SK-N-SH (cell line): ENCODE data around the gene MAU2. TPM values are rescaled to one million over a fixed set of nuclear protein-coding genes. Genes with fewer than 3 reads are reported as not detected.
"Not testable (repeated sequence)": the region's sequence is repeated elsewhere in the genome, so short reads cannot be mapped to it uniquely, and the experiment has no call there.

Experiments used
- CTCF ChIA-PET: fragments of 300-600, 350-600 bp; formaldehyde crosslinking; extraction: SDS; loops from one replicate; lab custom pipeline; 2021; lab: Yijun Ruan, JAX
- POLR2A ChIA-PET: fragments of 350-600 bp; sonication (Branson Sonifier 250); formaldehyde crosslinking; extraction: SDS; loops from one replicate; lab custom pipeline; 2020; ENCODE audit warnings: antibody characterized with exemption, inconsistent platforms; lab: Yijun Ruan, JAX
- DNase-seq: peaks from one replicate; pipeline ENCODE4 v3.0.0; 2012
- H2AFZ ChIP-seq: fragments of 200-600 bp; sonication (generic); 2 replicates; pipeline ENCODE4 v1.8.1; 2016; ENCODE audit warnings: antibody characterized with exemption, mild to moderate bottlenecking, low read depth
- H3F3A ChIP-seq: fragments of 200-600 bp; sonication (generic); replicated peaks from 2 replicates; pipeline ENCODE3; 2016; ENCODE audit warnings: antibody characterized with exemption, mild to moderate bottlenecking; ENCODE audit not compliant: insufficient read depth
- H3K27ac ChIP-seq, 2 experiments: fragments of 200-500 bp in 1 of 2; fragments of 200-600 bp in 1 of 2; sonication (Bioruptor generic) in 1 of 2; sonication (generic), shearing (Covaris generic) in 1 of 2; 2 replicates each; pipeline versions ENCODE4 v1.5.1 to v1.6.1; 2014 to 2016; ENCODE audit warnings: low read depth in 2 of 2, inconsistent platforms in 1 of 2, low read length in 1 of 2, mild to moderate bottlenecking in 1 of 2, mixed read lengths in 1 of 2
- H3K27me3 ChIP-seq: fragments of 200-600 bp; sonication (generic), shearing (Covaris generic); 2 replicates; pipeline ENCODE4 v1.6.1; 2016; ENCODE audit warnings: mixed run types; ENCODE audit not compliant: insufficient read depth
- H3K36me3 ChIP-seq, 2 experiments: fragments of 200-500 bp in 1 of 2; fragments of 200-600 bp in 1 of 2; sonication (Bioruptor generic) in 1 of 2; sonication (generic) in 1 of 2; replicated peaks in 1 of 2; 2 replicates each; pipeline versions ENCODE3 to v1.5.1; 2014 to 2016; ENCODE audit warnings: low read length in 1 of 2, mild to moderate bottlenecking in 1 of 2; ENCODE audit not compliant: insufficient read depth in 2 of 2, control insufficient read depth in 1 of 2
- H3K4me1 ChIP-seq, 2 experiments: fragments of 200-500 bp in 1 of 2; fragments of 200-600 bp in 1 of 2; sonication (Bioruptor generic) in 1 of 2; sonication (generic), shearing (Covaris generic) in 1 of 2; 2 replicates each; pipeline versions ENCODE4 v1.5.1 to v1.6.1; 2014 to 2016; ENCODE audit warnings: low read depth in 1 of 2, low read length in 1 of 2, mixed run types in 1 of 2; ENCODE audit not compliant: insufficient read depth in 2 of 2, control insufficient read depth in 1 of 2
- H3K4me2 ChIP-seq: fragments of 200-600 bp; sonication (generic), shearing (Covaris generic); 2 replicates; pipeline ENCODE4 v1.6.1; 2017; ENCODE audit warnings: mixed run types
- H3K4me3 ChIP-seq, 2 experiments: fragments of 200-500 bp in 1 of 2; fragments of 200-600 bp in 1 of 2; sonication (Bioruptor generic) in 1 of 2; sonication (generic), shearing (Covaris generic) in 1 of 2; 2 replicates each; pipeline versions ENCODE4 v1.5.1 to v1.8.1; 2014 to 2016; ENCODE audit warnings: low read depth in 2 of 2, inconsistent platforms in 1 of 2, low read length in 1 of 2, mild to moderate bottlenecking in 1 of 2, mixed read lengths in 1 of 2, moderate library complexity in 1 of 2
- H3K79me2 ChIP-seq: fragments of 200-600 bp; sonication (generic); 2 replicates; pipeline ENCODE4 v1.8.1; 2017; ENCODE audit warnings: mild to moderate bottlenecking; ENCODE audit not compliant: insufficient read depth
- H3K9ac ChIP-seq: fragments of 200-600 bp; sonication (generic); 2 replicates; pipeline ENCODE4 v1.6.1; 2017; ENCODE audit warnings: mixed run types
- H3K9me2 ChIP-seq: fragments of 200-600 bp; sonication (generic); 2 replicates; pipeline ENCODE4 v1.6.1; 2017; ENCODE audit warnings: mixed run types
- H3K9me3 ChIP-seq: fragments of 200-600 bp; sonication (generic); 2 replicates; pipeline ENCODE4 v1.6.1; 2017; ENCODE audit warnings: mixed run types, mild to moderate bottlenecking, moderate library complexity
- H4K20me1 ChIP-seq: fragments of 200-600 bp; sonication (generic); 2 replicates; pipeline ENCODE4 v1.6.1; 2017; ENCODE audit warnings: mild to moderate bottlenecking, mixed run types; ENCODE audit not compliant: insufficient read depth
- CHD2 ChIP-seq: fragments of 150-350 bp; IDR thresholded peaks from 2 replicates; pipeline ENCODE4 v1.6.1; 2018; ENCODE audit warnings: low read length; ENCODE audit not compliant: partially characterized antibody
- EP300 ChIP-seq, 2 experiments: IDR thresholded peaks; 2 replicates each; pipeline versions ENCODE4 v1.4.0 to v1.6.1; 2012; ENCODE audit warnings: borderline replicate concordance in 1 of 2, low read depth in 1 of 2, low read length in 1 of 2
- FOXJ3 ChIP-seq: sonication (generic); formaldehyde crosslinking; IDR thresholded peaks from 2 replicates; pipeline ENCODE4 v1.5.1; 2020; ENCODE audit warnings: mild to moderate bottlenecking, missing genetic modification reagents
- FOXM1 ChIP-seq: IDR thresholded peaks from 2 replicates; pipeline ENCODE4 v1.4.0; 2012; ENCODE audit warnings: low read depth, mild to moderate bottlenecking
- GABPA ChIP-seq: IDR thresholded peaks from 2 replicates; pipeline ENCODE4 v1.4.0; 2012; ENCODE audit warnings: low read depth, mild to moderate bottlenecking
- GATA2 ChIP-seq: sonication (generic); formaldehyde crosslinking; IDR thresholded peaks from 2 replicates; pipeline ENCODE4 v1.5.0; 2020; ENCODE audit warnings: mild to moderate bottlenecking, missing genetic modification reagents
- MXI1 ChIP-seq: IDR thresholded peaks from 2 replicates; pipeline ENCODE4 v1.6.1; 2012; ENCODE audit warnings: mild to moderate bottlenecking, low read depth, low read length, improper control_type of control experiment
- NFIC ChIP-seq: IDR thresholded peaks from 2 replicates; pipeline ENCODE4 v1.4.0; 2012; ENCODE audit warnings: borderline replicate concordance
- NRF1 ChIP-seq: IDR thresholded peaks from 2 replicates; pipeline ENCODE4 v1.6.1; 2012; ENCODE audit warnings: low read depth, mild to moderate bottlenecking, low read length
- RAD21 ChIP-seq: IDR thresholded peaks from 2 replicates; pipeline ENCODE4 v1.6.1; 2012; ENCODE audit warnings: mild to moderate bottlenecking, low read length
- RCOR1 ChIP-seq: fragments of 150-350 bp; IDR thresholded peaks from 2 replicates; pipeline ENCODE4 v1.6.1; 2017; ENCODE audit warnings: antibody characterized with exemption, low read length
- SIN3A ChIP-seq: IDR thresholded peaks from 2 replicates; pipeline ENCODE4 v1.6.1; 2012; ENCODE audit warnings: low read depth, mild to moderate bottlenecking, low read length, moderate library complexity, borderline replicate concordance
- SMC3 ChIP-seq: IDR thresholded peaks from 2 replicates; pipeline ENCODE4 v1.6.1; 2012; ENCODE audit warnings: low read depth, low read length, improper control_type of control experiment
- TCF12 ChIP-seq: IDR thresholded peaks from 2 replicates; pipeline ENCODE4 v1.4.0; 2012
- WGBS: methylation state at CpG from one replicate; pipeline ENCODE4 v1.1.6; 2017; ENCODE audit warnings: low lambda C conversion rate; 5-methylcytosine and 5-hydroxymethylcytosine counted together
- polyA plus RNA-seq, 3 experiments: library from polyadenylated mRNA; depleted of rRNA; stranded (reverse); fragments of >200 nt; gene quantifications; 2 replicates each; pipeline ENCODE4 v1.2.3, GENCODE V29; 2012
- TF ChIP-seq, protein P1 (sequence below): fragments of 150-350 bp; IDR thresholded peaks from 2 replicates; pipeline ENCODE4 v1.6.1; 2017; ENCODE audit warnings: antibody characterized with exemption, low read length, low read depth, borderline replicate concordance
- TF ChIP-seq, protein P2 (sequence below): IDR thresholded peaks from 2 replicates; pipeline ENCODE4; 2012
- TF ChIP-seq, protein P3 (sequence below): IDR thresholded peaks from 2 replicates; pipeline ENCODE4 v1.4.0; 2012; ENCODE audit warnings: low read depth
- TF ChIP-seq, protein P4 (sequence below): IDR thresholded peaks from 2 replicates; pipeline ENCODE4 v1.6.1; 2012; ENCODE audit warnings: mild to moderate bottlenecking, low read depth, low read length, moderate library complexity
- TF ChIP-seq, protein P5 (sequence below): fragments of 150-350 bp; IDR thresholded peaks from 2 replicates; pipeline ENCODE4 v1.6.1; 2016; ENCODE audit warnings: mild to moderate bottlenecking, low read depth, low read length

The MAU2 gene
- polyA plus RNA-seq, 1 of the 3 experiments (the other 2 are of a cell fraction) = 17.6 TPM

DNA sequence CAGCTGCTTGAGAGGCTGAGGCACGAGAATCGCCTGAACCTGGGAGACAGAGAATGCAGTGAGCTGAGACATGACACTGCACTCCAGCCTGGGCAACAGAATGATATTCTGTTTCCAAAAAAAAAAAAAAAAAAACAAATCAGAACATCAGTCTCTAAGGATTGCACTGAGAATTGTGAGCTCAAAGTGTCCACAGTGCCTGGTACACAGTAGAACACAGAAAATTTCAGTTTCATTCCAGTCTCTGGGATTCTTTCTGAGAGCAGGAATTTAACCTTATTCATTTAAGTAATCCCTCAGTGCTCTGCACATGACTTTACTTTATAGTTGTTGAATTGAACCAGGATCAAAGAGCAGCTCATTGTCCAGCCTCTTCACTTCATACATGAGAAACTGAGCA, 58.9 kb downstream of the MAU2 start:
- no peaks in the 10 kb centered on the region for H3K27me3 ChIP-seq
- no peaks in the 10 kb centered on the region for H3K9me2 ChIP-seq
- ChIA-PET CTCF (interaction anchor here (1.4 kb wide), 1 partner anchor 12 kb away, joined by 6 read pairs; no protein-coding TSS in a partner anchor), POLR2A (interaction anchor here (0.6 kb wide), 1 partner anchor 568 kb away, joined by 5 read pairs; no protein-coding TSS in a partner anchor)
- TF ChIP-seq, protein P1, sequence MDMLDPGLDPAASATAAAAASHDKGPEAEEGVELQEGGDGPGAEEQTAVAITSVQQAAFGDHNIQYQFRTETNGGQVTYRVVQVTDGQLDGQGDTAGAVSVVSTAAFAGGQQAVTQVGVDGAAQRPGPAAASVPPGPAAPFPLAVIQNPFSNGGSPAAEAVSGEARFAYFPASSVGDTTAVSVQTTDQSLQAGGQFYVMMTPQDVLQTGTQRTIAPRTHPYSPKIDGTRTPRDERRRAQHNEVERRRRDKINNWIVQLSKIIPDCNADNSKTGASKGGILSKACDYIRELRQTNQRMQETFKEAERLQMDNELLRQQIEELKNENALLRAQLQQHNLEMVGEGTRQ = no peak
- TF ChIP-seq RCOR1 (no peak), FOXM1 (no peak), FOXJ3 (CRISPR knock-in tag) (no peak), GABPA (no peak), EP300 (IDR thresholded peaks at IDR 0.05; ENCODE audit: borderline replicate concordance in 1 of 2, low read depth in 1 of 2, low read length in 1 of 2) (no peak), TCF12 (no peak), GATA2 (CRISPR knock-in tag) (no peak), SIN3A (no peak), NFIC (no peak), CHD2 (no peak), NRF1 (no peak), SMC3 (no peak), MXI1 (no peak), RAD21 (no peak)
- TF ChIP-seq, protein P2, sequence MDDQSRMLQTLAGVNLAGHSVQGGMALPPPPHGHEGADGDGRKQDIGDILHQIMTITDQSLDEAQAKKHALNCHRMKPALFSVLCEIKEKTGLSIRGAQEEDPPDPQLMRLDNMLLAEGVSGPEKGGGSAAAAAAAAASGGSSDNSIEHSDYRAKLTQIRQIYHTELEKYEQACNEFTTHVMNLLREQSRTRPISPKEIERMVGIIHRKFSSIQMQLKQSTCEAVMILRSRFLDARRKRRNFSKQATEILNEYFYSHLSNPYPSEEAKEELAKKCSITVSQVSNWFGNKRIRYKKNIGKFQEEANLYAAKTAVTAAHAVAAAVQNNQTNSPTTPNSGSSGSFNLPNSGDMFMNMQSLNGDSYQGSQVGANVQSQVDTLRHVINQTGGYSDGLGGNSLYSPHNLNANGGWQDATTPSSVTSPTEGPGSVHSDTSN = no peak
- TF ChIP-seq, protein P3, sequence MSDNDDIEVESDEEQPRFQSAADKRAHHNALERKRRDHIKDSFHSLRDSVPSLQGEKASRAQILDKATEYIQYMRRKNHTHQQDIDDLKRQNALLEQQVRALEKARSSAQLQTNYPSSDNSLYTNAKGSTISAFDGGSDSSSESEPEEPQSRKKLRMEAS = no peak
- TF ChIP-seq, protein P4, sequence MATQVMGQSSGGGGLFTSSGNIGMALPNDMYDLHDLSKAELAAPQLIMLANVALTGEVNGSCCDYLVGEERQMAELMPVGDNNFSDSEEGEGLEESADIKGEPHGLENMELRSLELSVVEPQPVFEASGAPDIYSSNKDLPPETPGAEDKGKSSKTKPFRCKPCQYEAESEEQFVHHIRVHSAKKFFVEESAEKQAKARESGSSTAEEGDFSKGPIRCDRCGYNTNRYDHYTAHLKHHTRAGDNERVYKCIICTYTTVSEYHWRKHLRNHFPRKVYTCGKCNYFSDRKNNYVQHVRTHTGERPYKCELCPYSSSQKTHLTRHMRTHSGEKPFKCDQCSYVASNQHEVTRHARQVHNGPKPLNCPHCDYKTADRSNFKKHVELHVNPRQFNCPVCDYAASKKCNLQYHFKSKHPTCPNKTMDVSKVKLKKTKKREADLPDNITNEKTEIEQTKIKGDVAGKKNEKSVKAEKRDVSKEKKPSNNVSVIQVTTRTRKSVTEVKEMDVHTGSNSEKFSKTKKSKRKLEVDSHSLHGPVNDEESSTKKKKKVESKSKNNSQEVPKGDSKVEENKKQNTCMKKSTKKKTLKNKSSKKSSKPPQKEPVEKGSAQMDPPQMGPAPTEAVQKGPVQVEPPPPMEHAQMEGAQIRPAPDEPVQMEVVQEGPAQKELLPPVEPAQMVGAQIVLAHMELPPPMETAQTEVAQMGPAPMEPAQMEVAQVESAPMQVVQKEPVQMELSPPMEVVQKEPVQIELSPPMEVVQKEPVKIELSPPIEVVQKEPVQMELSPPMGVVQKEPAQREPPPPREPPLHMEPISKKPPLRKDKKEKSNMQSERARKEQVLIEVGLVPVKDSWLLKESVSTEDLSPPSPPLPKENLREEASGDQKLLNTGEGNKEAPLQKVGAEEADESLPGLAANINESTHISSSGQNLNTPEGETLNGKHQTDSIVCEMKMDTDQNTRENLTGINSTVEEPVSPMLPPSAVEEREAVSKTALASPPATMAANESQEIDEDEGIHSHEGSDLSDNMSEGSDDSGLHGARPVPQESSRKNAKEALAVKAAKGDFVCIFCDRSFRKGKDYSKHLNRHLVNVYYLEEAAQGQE = no peak
- TF ChIP-seq, protein P5, sequence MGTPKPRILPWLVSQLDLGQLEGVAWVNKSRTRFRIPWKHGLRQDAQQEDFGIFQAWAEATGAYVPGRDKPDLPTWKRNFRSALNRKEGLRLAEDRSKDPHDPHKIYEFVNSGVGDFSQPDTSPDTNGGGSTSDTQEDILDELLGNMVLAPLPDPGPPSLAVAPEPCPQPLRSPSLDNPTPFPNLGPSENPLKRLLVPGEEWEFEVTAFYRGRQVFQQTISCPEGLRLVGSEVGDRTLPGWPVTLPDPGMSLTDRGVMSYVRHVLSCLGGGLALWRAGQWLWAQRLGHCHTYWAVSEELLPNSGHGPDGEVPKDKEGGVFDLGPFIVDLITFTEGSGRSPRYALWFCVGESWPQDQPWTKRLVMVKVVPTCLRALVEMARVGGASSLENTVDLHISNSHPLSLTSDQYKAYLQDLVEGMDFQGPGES = no peak
- H3K9ac ChIP-seq = no peak overlapping the region
- DNase-seq = no peak
- no peak overlapping the region for H3K4me3 ChIP-seq
- peaks cover 3% of the 10 kb centered on the region; the same call in 1 of the 2 replicates for H3K79me2 ChIP-seq
- 78% methylated on average over 2 of the region's 2 CpGs for WGBS
- no peaks in the 10 kb centered on the region for H4K20me1 ChIP-seq
- H3K9me3 ChIP-seq = no peaks in the 10 kb centered on the region
- no peaks in the 10 kb centered on the region for H3F3A ChIP-seq
- peaks cover 0 to 5% of the 10 kb centered on the region in 2 experiments; a peak in 1 of 4 replicates for H3K4me1 ChIP-seq
- H3K27ac ChIP-seq = no peak overlapping the region
- no peaks in the 10 kb centered on the region for H3K36me3 ChIP-seq
- H2AFZ ChIP-seq = no peak overlapping the region
- H3K4me2 ChIP-seq = no peak overlapping the region

DNA sequence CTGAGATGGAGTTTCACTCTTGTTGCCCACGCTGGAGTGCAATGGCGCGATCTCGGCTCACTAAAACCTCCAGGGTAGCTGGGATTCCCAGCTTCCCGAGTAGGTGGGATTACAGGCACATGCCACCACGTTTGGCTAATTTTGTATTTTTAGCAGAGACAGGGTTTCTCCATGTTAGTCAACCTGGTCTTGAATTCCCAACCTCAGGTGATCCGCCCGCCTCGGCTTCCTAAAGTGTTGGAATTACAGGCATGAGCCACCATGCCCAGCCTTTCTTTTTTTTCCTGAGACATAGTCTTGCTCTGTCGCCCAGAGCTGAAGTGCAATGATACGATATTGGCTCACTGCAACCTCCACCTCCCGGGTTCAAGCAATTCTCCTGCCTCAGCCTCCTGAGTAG, 59.7 kb downstream of the MAU2 start:
- H3K4me3 ChIP-seq, H3K27me3 ChIP-seq, H3K4me2 ChIP-seq, H3F3A ChIP-seq, POLR2A ChIA-PET, H3K36me3 ChIP-seq, H4K20me1 ChIP-seq, DNase-seq, H3K9ac ChIP-seq, H2AFZ ChIP-seq, H3K79me2 ChIP-seq, H3K9me3 ChIP-seq, H3K9me2 ChIP-seq, H3K4me1 ChIP-seq, H3K27ac ChIP-seq: not testable (repeated sequence)
- CTCF ChIA-PET = interaction anchor here (0.9 to 1.6 kb wide), 3 partner anchors 13 to 38 kb away, joined by 3 to 6 read pairs (median 3); no protein-coding TSS in a partner anchor
- 87% methylated on average over 12 of the region's 12 CpGs for WGBS
